Left renal pelvis (tissue), 4 donors: ENCODE measurements around the gene HPGDS. TPM values are rescaled to one million over a fixed set of nuclear protein-coding genes. Genes with fewer than 3 reads are reported as not detected.
"Not testable (repeated sequence)": the region's sequence is repeated elsewhere in the genome, so short reads cannot be mapped to it uniquely, and the experiment has no call there.

Experiments used
- DNase-seq, 4 donors: peaks; one replicate each; pipeline ENCODE4 v3.0.0-alpha.2; 2013; ENCODE audit warnings: low read depth in 4 of 4, low spot score in 3 of 4
- polyA plus RNA-seq, 4 donors: library from polyadenylated mRNA; unstranded; fragments of 120-200 nt; gene quantifications; one replicate each; pipeline ENCODE4 v1.2.1, GENCODE V29; 2013; ENCODE audit not compliant: insufficient read length in 4 of 4

HPGDS gene
- polyA plus RNA-seq, 4 donors = 3.1 to 15.9 (median 4.4) TPM

GRCh38 chr4:94332983-94333590 lies 9.5 kb downstream of the HPGDS start:
- DNase-seq = no peak

DNA sequence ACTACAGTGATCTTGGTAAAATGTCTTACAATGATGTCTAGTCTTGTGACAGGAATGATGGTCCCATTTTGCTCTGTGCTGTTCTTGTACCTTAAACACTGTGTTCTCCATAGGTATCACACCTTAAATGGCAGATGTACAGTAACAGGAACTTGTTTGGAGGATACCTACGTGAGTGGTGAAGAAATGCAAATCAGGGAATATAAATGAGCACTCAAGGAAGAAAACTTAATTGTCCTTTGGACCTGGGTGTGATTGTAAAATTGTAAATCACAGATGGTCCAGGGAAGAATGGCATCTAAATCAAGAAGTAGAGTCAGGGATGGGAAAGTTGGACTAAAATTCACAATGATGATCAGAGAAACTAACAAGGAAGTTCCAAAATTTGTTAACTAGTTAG lies 12.7 kb downstream of the HPGDS start:
- no peak for DNase-seq

GRCh38 chr4:94325835-94326234 lies 16.8 kb downstream of the HPGDS start:
- DNase-seq = no peak

- not testable (repeated sequence) for DNase-seq
Observed at GRCh38 chr4:94319927-94320326, 22.7 kb downstream of the HPGDS start.

GRCh38 chr4:94307231-94307871 lies 35.3 kb downstream of the HPGDS start:
- no peak for DNase-seq

GRCh38 chr4:94306713-94307112 lies 35.9 kb downstream of the HPGDS start:
- DNase-seq = no peak

- DNase-seq = no peak
Observed at GRCh38 chr4:94305466-94306225, 37.0 kb downstream of the HPGDS start.

DNA sequence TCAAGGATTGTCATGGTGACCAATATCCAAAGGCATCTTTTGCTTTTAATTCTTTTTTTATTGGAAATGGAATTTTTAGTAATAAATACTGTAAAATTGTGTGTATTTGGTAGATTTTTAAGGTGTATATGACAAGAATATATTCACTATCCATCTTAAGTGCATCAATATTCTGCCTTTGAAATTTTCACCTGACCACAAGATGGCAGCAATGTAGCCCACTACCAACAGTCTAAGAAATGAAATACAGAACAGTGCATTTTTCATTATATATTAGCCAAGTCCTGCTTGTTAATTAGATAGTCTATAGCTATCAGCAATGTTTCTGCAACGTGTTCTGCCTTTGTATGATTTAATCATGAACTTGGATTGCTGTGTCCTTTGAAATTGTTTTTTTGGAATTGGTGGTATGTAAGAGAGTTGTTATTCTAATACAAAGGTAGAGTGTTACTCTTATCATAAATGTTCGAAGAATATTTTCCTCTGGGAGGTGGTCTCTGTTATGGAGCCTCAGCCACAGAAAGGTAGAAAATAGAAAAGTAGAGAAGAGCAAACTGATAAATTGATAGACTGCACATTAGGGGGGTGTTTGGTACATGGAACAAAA lies 38.2 kb downstream of the HPGDS start:
- peak; percentile 2 to 10 (median 7) for DNase-seq

DNA sequence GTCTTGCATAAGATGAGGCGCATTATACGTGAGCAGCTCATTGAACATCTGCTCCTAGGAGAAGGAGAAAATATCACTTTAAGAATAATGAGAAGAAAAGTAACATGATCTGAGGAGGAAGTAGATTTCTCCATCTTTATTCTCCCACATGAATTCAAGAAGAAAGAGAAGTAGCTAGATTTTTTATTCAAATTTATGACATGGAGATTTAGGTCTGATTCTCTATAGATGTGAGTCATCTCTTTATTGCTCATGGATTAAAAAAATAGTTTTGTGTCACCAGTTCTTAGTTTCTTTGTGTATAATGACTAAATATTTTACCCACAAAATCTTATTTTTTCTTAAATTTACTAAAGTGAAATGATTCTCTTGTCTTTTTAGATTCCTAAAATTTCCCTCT lies 40.4 kb downstream of the HPGDS start:
- no peak for DNase-seq

GRCh38 chr4:94298725-94299252 lies 43.8 kb downstream of the HPGDS start:
- no peak for DNase-seq

DNA sequence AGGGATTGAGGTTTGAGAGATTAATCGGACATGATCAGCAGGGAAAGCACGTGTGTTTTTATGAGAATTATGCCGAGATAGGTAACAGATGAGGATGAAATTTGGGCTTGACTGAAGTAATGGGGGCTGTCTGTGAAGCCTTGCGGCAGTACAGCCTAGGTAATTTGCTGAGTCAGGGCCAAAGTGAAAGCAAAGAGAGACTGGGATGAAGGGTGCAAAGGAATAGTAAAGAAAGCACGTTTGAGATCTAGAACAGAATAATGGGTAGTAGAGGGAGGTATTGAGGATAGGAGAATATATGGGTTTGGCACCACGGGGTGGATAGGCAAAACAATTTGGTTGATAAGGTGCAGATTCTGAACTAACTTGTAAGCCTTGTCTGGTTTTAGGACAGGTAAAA lies 47.2 kb downstream of the HPGDS start:
- not testable (repeated sequence) for DNase-seq

DNA sequence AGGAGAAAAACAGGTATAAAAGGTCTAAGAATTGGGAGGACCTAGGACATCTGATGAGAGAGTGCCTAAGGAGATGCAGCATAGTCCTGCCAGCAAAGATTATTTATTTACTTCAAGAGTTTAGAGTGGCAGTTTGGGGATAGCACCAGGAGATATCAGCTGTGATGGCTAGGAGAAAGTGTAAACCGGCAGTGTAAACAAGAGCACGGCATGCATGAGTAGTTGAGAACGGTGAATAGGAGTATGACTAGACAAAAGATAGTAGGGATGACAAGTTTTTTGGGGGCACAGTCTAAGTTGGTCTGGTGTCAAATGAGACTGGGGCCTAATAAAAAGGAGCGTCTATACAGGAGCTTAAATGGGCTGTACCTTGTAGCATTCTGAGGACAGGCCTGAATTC lies 48.7 kb downstream of the HPGDS start:
- not testable (repeated sequence) for DNase-seq

- no peak for DNase-seq
Observed at GRCh38 chr4:94290245-94290644, 52.4 kb downstream of the HPGDS start.

DNA sequence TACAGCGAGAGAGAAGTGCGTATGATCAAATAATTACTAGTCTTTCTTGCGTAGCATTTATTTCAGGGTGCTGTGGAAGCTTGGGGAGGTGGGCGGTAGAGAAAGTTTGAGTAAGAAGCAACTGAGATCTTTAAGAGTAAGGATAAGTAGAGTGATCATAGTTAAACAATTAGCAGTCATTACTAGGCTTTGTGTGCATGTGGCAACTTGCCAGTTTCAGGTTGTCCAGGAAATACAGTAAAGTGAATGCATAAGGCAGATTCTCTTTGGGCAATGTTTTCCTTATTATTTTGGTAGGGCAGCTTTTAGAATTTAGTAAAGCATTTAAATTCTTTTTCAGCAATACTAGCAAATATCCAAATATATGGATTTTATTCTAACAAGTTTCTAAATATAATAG lies 57.0 kb downstream of the HPGDS start:
- DNase-seq = no peak

GRCh38 chr4:94284889-94285288 lies 57.7 kb downstream of the HPGDS start:
- no peak for DNase-seq

DNA sequence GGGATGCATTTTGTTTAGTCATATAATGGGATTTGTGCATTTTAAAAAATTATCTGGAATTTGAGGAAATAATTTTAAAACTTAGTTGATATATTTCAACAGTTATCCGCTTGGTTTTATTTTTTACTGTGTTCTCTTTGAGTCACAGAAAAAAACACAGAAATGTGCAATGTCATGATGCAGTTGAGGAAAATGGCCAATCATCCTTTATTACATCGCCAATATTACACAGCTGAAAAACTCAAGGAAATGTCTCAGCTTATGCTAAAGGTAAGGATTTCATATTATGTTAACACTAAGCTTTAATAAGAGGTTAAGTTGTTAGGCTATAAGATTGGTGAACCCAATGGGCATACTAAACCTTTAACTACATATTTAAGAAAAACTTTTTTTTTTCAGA lies 63.9 kb downstream of the HPGDS start:
- DNase-seq = no peak

DNA sequence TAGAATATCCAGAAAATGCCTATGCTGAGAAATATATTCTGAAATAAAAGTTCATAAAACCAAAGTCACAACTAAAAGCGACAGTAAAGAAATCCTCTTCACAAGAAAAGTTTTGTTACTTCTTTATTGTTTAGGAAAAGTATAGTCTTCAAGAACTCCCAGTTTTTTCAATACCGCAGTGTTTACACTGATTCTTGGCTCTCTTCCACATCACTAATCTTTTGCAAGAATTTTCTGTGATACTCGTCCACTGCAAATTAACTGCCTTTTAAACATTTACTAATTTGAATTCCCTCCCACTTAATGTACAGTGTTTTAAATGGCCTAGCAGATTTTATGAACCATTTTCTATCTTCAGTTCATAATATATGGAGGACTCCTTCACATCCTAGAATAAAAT lies 65.1 kb downstream of the HPGDS start:
- no peak for DNase-seq

DNA sequence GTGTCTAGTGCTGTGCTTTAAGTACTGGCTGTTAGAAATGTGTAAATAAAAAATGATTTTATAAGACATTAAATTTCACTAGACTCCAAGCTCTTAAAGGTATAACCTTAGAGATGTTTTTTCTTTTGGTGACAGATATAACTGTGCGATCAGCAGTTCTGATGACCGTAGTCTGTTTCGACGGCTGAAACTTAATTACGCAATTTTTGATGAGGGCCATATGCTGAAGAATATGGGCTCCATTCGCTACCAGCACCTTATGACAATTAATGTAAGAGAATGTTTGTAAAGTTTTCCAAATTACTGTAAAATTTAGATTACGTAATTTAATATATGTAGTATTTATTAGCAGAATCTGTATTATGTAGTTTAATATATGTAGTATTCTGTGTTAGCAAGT lies 66.4 kb downstream of the HPGDS start:
- no peak for DNase-seq

GRCh38 chr4:94274912-94275311 lies 67.7 kb downstream of the HPGDS start:
- no peak for DNase-seq

DNA sequence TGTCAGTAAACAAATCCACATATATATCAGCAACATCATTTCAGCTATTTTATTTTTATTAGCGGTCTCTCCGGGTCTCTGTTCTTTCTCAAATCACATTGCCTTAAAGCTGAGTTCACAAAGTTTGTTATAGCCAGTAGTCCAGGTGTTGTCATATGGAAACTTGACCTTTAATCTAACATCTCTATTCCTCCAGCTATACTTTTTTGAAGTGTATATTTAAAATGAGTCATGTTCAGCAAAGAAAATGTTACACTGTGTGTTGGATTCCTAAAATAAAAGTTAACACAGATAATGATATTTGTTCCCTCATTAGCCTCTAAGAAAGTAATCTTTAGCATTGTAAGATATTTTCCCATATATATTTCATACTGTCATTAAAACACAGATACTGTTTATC lies 71.4 kb downstream of the HPGDS start:
- DNase-seq = no peak

DNA sequence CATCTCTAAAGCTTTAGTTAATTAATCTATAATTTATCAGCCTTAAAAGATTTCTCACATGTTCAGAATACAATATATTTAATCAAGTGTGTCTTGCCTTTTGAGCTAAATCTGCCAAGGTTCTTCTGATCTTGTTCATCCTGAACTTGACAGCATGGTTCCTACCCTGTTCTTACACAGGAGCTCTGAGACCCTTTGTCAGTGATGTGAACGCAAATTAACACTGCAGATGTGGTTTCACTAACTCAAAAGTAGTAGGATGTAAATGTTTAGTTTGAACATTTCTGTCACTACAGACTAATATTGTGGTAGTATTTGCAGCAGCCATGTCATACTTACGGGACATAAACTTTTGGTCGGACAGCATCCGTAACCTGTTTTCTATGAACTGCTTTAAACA lies 75.6 kb downstream of the HPGDS start:
- no peak for DNase-seq
